Measurements from ENCODE around the gene FLAD1. TPM values are rescaled to one million over a fixed set of nuclear protein-coding genes. Genes with fewer than 3 reads are reported as not detected.

Gene FLAD1
- total RNA-seq, 1 donor from 2014 or later, result 51.5 TPM

DNA sequence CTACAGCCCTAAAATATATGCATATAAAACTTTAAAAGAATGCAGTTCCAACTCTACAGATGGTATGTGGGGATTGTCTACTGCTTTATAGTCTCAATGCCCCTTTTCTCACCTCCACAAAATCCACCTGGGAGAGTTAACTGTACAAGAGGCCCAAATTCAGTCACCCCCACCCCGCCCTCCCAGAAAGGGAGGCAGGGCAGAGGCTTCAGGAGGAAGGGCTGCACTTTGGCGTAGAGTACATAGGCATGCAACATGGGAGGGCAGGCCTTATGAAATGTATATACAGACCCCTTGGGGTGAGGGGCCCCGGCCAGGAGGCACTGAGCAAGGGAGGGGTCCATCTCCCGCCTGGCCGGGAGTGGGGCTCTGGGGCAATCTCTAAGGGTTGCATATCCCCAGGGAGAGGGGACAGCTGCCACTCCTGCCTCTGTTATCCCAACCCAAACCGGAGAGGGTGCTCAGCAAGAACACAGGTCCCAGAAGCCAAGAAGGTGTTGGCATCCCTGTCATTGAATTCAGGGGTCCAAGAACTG is 20.3 kb upstream of the FLAD1 start:
- peak overlapping the region; percentile 75 for H3K4me3 ChIP-seq (ENCODE audit: insufficient read depth, low read depth, low read length)
- no peak for FAIRE-seq

DNA sequence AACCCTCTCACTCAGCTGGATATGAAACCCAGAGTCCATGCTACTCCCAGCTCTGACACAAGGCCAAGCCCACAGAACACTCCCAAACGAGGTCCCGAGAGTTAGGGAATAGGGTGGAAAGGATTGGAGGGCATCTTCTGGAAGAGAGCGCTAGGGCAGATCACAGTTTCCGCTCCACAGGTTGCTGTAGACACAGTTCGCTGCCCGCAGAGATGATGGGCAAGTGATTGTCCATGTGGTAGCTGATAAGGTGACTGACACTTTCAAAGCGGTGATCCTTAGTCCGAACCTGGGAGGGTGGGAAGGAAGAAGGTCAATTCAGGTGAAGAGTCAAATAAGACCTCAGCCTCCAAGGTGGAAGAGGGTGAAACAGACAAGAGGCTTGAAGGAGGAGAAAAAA is 19.5 kb upstream of the FLAD1 start:
- peaks cover 56% of the 10 kb centered on the region for H4K20me1 ChIP-seq (ENCODE audit: insufficient read depth, low read length)
- DNase-seq (ENCODE audit: low read depth) (no peak), FAIRE-seq (no peak)
- no peak overlapping the region for H3K4me2 ChIP-seq (ENCODE audit: low read length)
- Mint-ChIP-seq H3K36me3 (ENCODE audit: low read depth, unreplicated experiment) (peaks cover 14% of the 10 kb centered on the region), H3K4me1 (ENCODE audit: low read depth, unreplicated experiment) (peaks cover 30% of the 10 kb centered on the region), H3K4me3 (ENCODE audit: unreplicated experiment) (peak overlapping the region; percentile 69), H3K27me3 (ENCODE audit: low read depth, unreplicated experiment) (no peaks in the 10 kb centered on the region), H3K9me3 (ENCODE audit: unreplicated experiment) (no peaks in the 10 kb centered on the region), H3K27ac (ENCODE audit: unreplicated experiment) (peak overlapping the region; percentile 48)
- H3K9ac ChIP-seq (ENCODE audit: low read length), result peak overlapping the region; percentile 24
- H3K27ac ChIP-seq (ENCODE audit: low read depth, low read length), result no peak overlapping the region
- peaks cover 44% of the 10 kb centered on the region for H3K36me3 ChIP-seq (ENCODE audit: insufficient read depth, low read length)
- TF ChIP-seq CTCF (IDR thresholded peaks at IDR 0.05; ENCODE audit: insufficient read depth, low read depth, low read length), result no peak
- TF ChIP-seq EZH2 (IDR thresholded peaks at IDR 0.05; ENCODE audit: insufficient read depth, low read length), result no peak
- no peak overlapping the region for H2AFZ ChIP-seq (ENCODE audit: low read depth, low read length)
- H3K79me2 ChIP-seq (ENCODE audit: insufficient read depth, low read length), result peaks cover 67% of the 10 kb centered on the region
- no peaks in the 10 kb centered on the region for H3K9me3 ChIP-seq (ENCODE audit: insufficient read depth, low read depth, low read length)
- H3K4me1 ChIP-seq (ENCODE audit: insufficient read depth, low read length), result peaks cover 28% of the 10 kb centered on the region
- no peak overlapping the region for H3K4me3 ChIP-seq (ENCODE audit: insufficient read depth, low read depth, low read length)
- no peaks in the 10 kb centered on the region for H3K27me3 ChIP-seq (ENCODE audit: insufficient read depth, low read length)

More for the DNA sequence above, 20.3 kb upstream of the FLAD1 start:
- Mint-ChIP-seq H3K27me3 (ENCODE audit: low read depth, unreplicated experiment) (no peaks in the 10 kb centered on the region), H3K4me1 (ENCODE audit: low read depth, unreplicated experiment) (peaks cover 26% of the 10 kb centered on the region), H3K27ac (ENCODE audit: unreplicated experiment) (peak overlapping the region; percentile 12), H3K36me3 (ENCODE audit: low read depth, unreplicated experiment) (peaks cover 19% of the 10 kb centered on the region), H3K4me3 (ENCODE audit: unreplicated experiment) (peak overlapping the region; percentile 69), H3K9me3 (ENCODE audit: unreplicated experiment) (no peaks in the 10 kb centered on the region)
- Histone ChIP-seq H3K9ac (ENCODE audit: low read length) (peak overlapping the region; percentile 91), H3K36me3 (ENCODE audit: insufficient read depth, low read length) (peaks cover 40% of the 10 kb centered on the region), H3K4me2 (ENCODE audit: low read length) (peak overlapping the region; percentile 87), H3K4me1 (ENCODE audit: insufficient read depth, low read length) (peaks cover 21% of the 10 kb centered on the region), H3K9me3 (ENCODE audit: insufficient read depth, low read depth, low read length) (no peaks in the 10 kb centered on the region), H3K27me3 (ENCODE audit: insufficient read depth, low read length) (no peaks in the 10 kb centered on the region), H3K79me2 (ENCODE audit: insufficient read depth, low read length) (peaks cover 60% of the 10 kb centered on the region), H2AFZ (ENCODE audit: low read depth, low read length) (no peak overlapping the region), H3K27ac (ENCODE audit: low read depth, low read length) (no peak overlapping the region), H4K20me1 (ENCODE audit: insufficient read depth, low read length) (peaks cover 48% of the 10 kb centered on the region)
- no peak for TF ChIP-seq EZH2 (IDR thresholded peaks at IDR 0.05; ENCODE audit: insufficient read depth, low read length)
- TF ChIP-seq CTCF (IDR thresholded peaks at IDR 0.05; ENCODE audit: insufficient read depth, low read depth, low read length), result no peak
- no peak for DNase-seq (ENCODE audit: low read depth)

DNA sequence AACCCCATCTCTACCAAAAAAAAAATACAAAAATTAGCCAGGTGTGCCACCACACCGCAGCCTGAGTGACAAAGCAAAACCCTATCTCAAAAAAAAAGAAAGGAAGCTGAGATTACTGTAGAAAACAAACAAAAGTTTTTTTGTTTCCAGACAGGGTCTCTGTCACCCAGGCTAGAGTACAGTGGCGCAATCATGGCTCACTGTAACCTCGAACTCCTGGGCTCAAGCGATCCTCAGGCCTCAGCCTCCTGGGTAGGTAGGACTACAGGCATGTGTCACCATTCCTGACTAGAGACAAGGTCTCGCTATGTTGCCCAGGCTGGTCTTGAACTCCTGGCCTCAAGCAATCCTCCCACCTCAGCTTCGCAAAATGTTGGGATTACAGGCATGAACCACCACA is 18.8 kb upstream of the FLAD1 start:
- peak overlapping the region; percentile 24 for H3K9ac ChIP-seq (ENCODE audit: low read length)
- no peaks in the 10 kb centered on the region for H3K9me3 ChIP-seq (ENCODE audit: insufficient read depth, low read depth, low read length)
- H3K36me3 Mint-ChIP-seq (ENCODE audit: low read depth, unreplicated experiment), result peaks cover 14% of the 10 kb centered on the region
- TF ChIP-seq CTCF (IDR thresholded peaks at IDR 0.05; ENCODE audit: insufficient read depth, low read depth, low read length) (no peak), EZH2 (IDR thresholded peaks at IDR 0.05; ENCODE audit: insufficient read depth, low read length) (no peak)
- peaks cover 72% of the 10 kb centered on the region for H3K79me2 ChIP-seq (ENCODE audit: insufficient read depth, low read length)
- no peak overlapping the region for H2AFZ ChIP-seq (ENCODE audit: low read depth, low read length)
- H3K36me3 ChIP-seq (ENCODE audit: insufficient read depth, low read length), result peaks cover 44% of the 10 kb centered on the region
- no peak overlapping the region for H3K4me2 ChIP-seq (ENCODE audit: low read length)
- H3K9me3 Mint-ChIP-seq (ENCODE audit: unreplicated experiment), result no peaks in the 10 kb centered on the region
- peaks cover 63% of the 10 kb centered on the region for H4K20me1 ChIP-seq (ENCODE audit: insufficient read depth, low read length)
- H3K27me3 ChIP-seq (ENCODE audit: insufficient read depth, low read length), result no peaks in the 10 kb centered on the region
- FAIRE-seq, result no peak
- peaks cover 33% of the 10 kb centered on the region for H3K4me1 Mint-ChIP-seq (ENCODE audit: low read depth, unreplicated experiment)
- no peaks in the 10 kb centered on the region for H3K27me3 Mint-ChIP-seq (ENCODE audit: low read depth, unreplicated experiment)
- no peak overlapping the region for H3K4me3 Mint-ChIP-seq (ENCODE audit: unreplicated experiment)
- DNase-seq (ENCODE audit: low read depth), result no peak
- H3K4me1 ChIP-seq (ENCODE audit: insufficient read depth, low read length), result peaks cover 35% of the 10 kb centered on the region
- no peak overlapping the region for H3K27ac ChIP-seq (ENCODE audit: low read depth, low read length)
- H3K27ac Mint-ChIP-seq (ENCODE audit: unreplicated experiment), result no peak overlapping the region
- H3K4me3 ChIP-seq (ENCODE audit: insufficient read depth, low read depth, low read length), result no peak overlapping the region
